GM10847 (cell line): Measurements from ENCODE around the gene LRSAM1.

Source experiments
- POLR2A ChIP-seq: IDR thresholded peaks from 2 replicates; pipeline ENCODE4 v1.6.1; 2011; ENCODE audit not compliant: insufficient read length; ENCODE audit errors: extremely low read depth

Gene LRSAM1

GRCh38 chr9:127446713-127447415 is 4.4 kb upstream of the LRSAM1 start:
- TF ChIP-seq POLR2A: no peak

- no peak for TF ChIP-seq POLR2A
These were observed 3.7 kb upstream of the LRSAM1 start for GRCh38 chr9:127447416-127448111.

GRCh38 chr9:127448112-127448805 is 3.1 kb upstream of the LRSAM1 start:
- no peak for TF ChIP-seq POLR2A

- TF ChIP-seq POLR2A: no peak
These were observed 1.9 kb upstream of the LRSAM1 start for GRCh38 chr9:127449332-127449966.

GRCh38 chr9:127450243-127450760 is 1.0 kb upstream of the LRSAM1 start:
- no peak for TF ChIP-seq POLR2A

- TF ChIP-seq POLR2A: no peak
These were observed 223 bp downstream of the LRSAM1 start for GRCh38 chr9:127451608-127451857.

- TF ChIP-seq POLR2A: no peak
These were observed 747 bp downstream of the LRSAM1 start for GRCh38 chr9:127451858-127452656.

- no peak for TF ChIP-seq POLR2A
These were observed 1.4 kb downstream of the LRSAM1 start for GRCh38 chr9:127452691-127453090.

GRCh38 chr9:127455324-127455992 is 4.1 kb downstream of the LRSAM1 start:
- TF ChIP-seq POLR2A: no peak

GRCh38 chr9:127457191-127457878 is 6.0 kb downstream of the LRSAM1 start:
- TF ChIP-seq POLR2A: no peak

- no peak for TF ChIP-seq POLR2A
These were observed 7.6 kb downstream of the LRSAM1 start for GRCh38 chr9:127458921-127459320.

- TF ChIP-seq POLR2A: no peak
These were observed 12.1 kb downstream of the LRSAM1 start for GRCh38 chr9:127463382-127463781.

- no peak for TF ChIP-seq POLR2A
These were observed 12.6 kb downstream of the LRSAM1 start for GRCh38 chr9:127463911-127464310.

- TF ChIP-seq POLR2A: no peak
These were observed 16.3 kb downstream of the LRSAM1 start for GRCh38 chr9:127467621-127468020.

- no peak for TF ChIP-seq POLR2A
These were observed 19.4 kb downstream of the LRSAM1 start for GRCh38 chr9:127470662-127471061.
